Measurements from ENCODE around the gene PNLIPRP1. TPM values are rescaled to one million over a fixed set of nuclear protein-coding genes. Genes with fewer than 3 reads are reported as not detected.

The PNLIPRP1 gene
- total RNA-seq, 1 donor from 2014 or later, result not detected

DNA sequence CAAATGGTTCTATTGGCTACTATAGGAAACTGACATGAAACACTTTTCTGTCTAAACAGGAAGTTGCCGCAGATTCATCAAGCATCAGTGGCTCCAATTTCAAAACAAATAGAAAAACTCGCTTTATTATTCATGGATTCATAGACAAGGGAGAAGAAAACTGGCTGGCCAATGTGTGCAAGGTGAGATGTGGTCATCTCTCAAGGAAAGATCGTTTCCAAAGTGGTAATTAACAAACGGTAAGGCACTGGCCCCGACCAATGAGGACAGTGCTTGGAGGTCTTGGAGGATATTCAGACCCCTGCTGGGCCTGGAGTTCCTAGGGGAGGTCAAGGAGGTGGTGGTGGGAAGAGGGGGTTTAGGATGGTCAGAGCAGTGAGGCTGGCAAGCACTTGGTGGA is 42.5 kb upstream of the PNLIPRP1 start:
- Mint-ChIP-seq H3K9me3 (ENCODE audit: unreplicated experiment) (no peaks in the 10 kb centered on the region), H3K4me3 (ENCODE audit: unreplicated experiment) (no peak overlapping the region), H3K27me3 (ENCODE audit: unreplicated experiment) (no peaks in the 10 kb centered on the region), H3K27ac (ENCODE audit: unreplicated experiment) (no peak overlapping the region), H3K36me3 (ENCODE audit: low read depth, unreplicated experiment) (no peaks in the 10 kb centered on the region), H3K4me1 (ENCODE audit: unreplicated experiment) (no peaks in the 10 kb centered on the region)
- no peak for TF ChIP-seq CTCF (IDR thresholded peaks at IDR 0.05; ENCODE audit: unreplicated experiment)
- no peak for DNase-seq (ENCODE audit: low spot score)

DNA sequence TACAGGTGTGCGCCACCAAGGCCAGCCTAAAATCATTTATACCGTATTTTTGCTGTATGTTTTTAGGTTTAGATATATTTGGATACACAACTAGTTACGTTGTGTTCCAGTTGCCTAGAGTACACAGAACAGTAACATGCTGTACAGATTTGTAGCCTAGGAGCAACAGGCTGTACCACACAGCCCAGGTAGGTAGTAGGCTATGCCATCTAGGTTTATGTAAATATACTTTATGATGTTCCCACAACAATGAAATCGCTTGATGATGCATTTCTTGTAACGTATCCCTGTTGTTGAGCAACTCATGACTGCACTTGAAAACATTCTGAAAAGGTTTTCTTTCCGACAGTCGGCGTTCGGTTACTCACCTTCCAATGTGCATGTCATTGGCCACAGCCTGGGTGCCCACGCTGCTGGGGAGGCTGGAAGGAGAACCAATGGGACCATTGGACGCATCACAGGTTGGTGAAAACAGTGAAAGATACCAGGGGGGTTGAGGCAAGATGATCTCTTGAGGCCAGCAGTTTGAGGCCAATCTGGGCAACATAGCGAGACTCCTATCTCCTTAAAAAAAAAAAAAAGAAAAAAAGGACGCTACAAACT is 37.3 kb upstream of the PNLIPRP1 start:
- no peaks in the 10 kb centered on the region for H3K36me3 Mint-ChIP-seq (ENCODE audit: low read depth, unreplicated experiment)
- no peak overlapping the region for H3K4me3 Mint-ChIP-seq (ENCODE audit: unreplicated experiment)
- H3K27me3 Mint-ChIP-seq (ENCODE audit: unreplicated experiment), result no peaks in the 10 kb centered on the region
- H3K9me3 Mint-ChIP-seq (ENCODE audit: unreplicated experiment), result no peaks in the 10 kb centered on the region
- TF ChIP-seq CTCF (IDR thresholded peaks at IDR 0.05; ENCODE audit: unreplicated experiment), result no peak
- H3K4me1 Mint-ChIP-seq (ENCODE audit: unreplicated experiment), result no peaks in the 10 kb centered on the region
- no peak for DNase-seq (ENCODE audit: low spot score)
- H3K27ac Mint-ChIP-seq (ENCODE audit: unreplicated experiment), result no peak overlapping the region

GRCh38 chr10:116554628-116555027 is 36.1 kb upstream of the PNLIPRP1 start:
- no peak for TF ChIP-seq CTCF (IDR thresholded peaks at IDR 0.05; ENCODE audit: unreplicated experiment)
- H3K27me3 Mint-ChIP-seq (ENCODE audit: unreplicated experiment), result no peaks in the 10 kb centered on the region
- H3K4me1 Mint-ChIP-seq (ENCODE audit: unreplicated experiment), result no peaks in the 10 kb centered on the region
- DNase-seq (ENCODE audit: low spot score), result no peak
- H3K4me3 Mint-ChIP-seq (ENCODE audit: unreplicated experiment), result no peak overlapping the region
- no peaks in the 10 kb centered on the region for H3K36me3 Mint-ChIP-seq (ENCODE audit: low read depth, unreplicated experiment)
- no peak overlapping the region for H3K27ac Mint-ChIP-seq (ENCODE audit: unreplicated experiment)
- H3K9me3 Mint-ChIP-seq (ENCODE audit: unreplicated experiment), result no peaks in the 10 kb centered on the region

- H3K27ac Mint-ChIP-seq (ENCODE audit: unreplicated experiment), result no peak overlapping the region
- no peaks in the 10 kb centered on the region for H3K27me3 Mint-ChIP-seq (ENCODE audit: unreplicated experiment)
- H3K9me3 Mint-ChIP-seq (ENCODE audit: unreplicated experiment), result no peaks in the 10 kb centered on the region
- no peak for TF ChIP-seq CTCF (IDR thresholded peaks at IDR 0.05; ENCODE audit: unreplicated experiment)
- H3K36me3 Mint-ChIP-seq (ENCODE audit: low read depth, unreplicated experiment), result no peaks in the 10 kb centered on the region
- H3K4me1 Mint-ChIP-seq (ENCODE audit: unreplicated experiment), result no peaks in the 10 kb centered on the region
- H3K4me3 Mint-ChIP-seq (ENCODE audit: unreplicated experiment), result no peak overlapping the region
- no peak for DNase-seq (ENCODE audit: low spot score)
Observed at GRCh38 chr10:116555880-116556279, 34.9 kb upstream of the PNLIPRP1 start.

- Mint-ChIP-seq H3K9me3 (ENCODE audit: unreplicated experiment) (no peaks in the 10 kb centered on the region), H3K27ac (ENCODE audit: unreplicated experiment) (no peak overlapping the region), H3K36me3 (ENCODE audit: low read depth, unreplicated experiment) (no peaks in the 10 kb centered on the region), H3K4me1 (ENCODE audit: unreplicated experiment) (no peaks in the 10 kb centered on the region), H3K27me3 (ENCODE audit: unreplicated experiment) (no peaks in the 10 kb centered on the region), H3K4me3 (ENCODE audit: unreplicated experiment) (no peak overlapping the region)
- no peak for TF ChIP-seq CTCF (IDR thresholded peaks at IDR 0.05; ENCODE audit: unreplicated experiment)
- DNase-seq (ENCODE audit: low spot score), result no peak
Observed at GRCh38 chr10:116557305-116557880, 33.4 kb upstream of the PNLIPRP1 start.

All from endothelial cell (in vitro differentiated cells).